Breast epithelium (tissue), 3 donors: ENCODE results near the gene AFF3.

Experiments
- POLR2A ChIP-seq: fragments of 450-650 bp; IDR thresholded peaks from one replicate; pipeline ENCODE4 v1.6.1; 2016; ENCODE audit warnings: antibody characterized with exemption, mild to moderate bottlenecking, moderate library complexity
- POLR2AphosphoS5 ChIP-seq, 3 donors: sonication (generic); formaldehyde crosslinking; IDR thresholded peaks; one replicate each; pipeline ENCODE4 v1.6.1; 2017; ENCODE audit warnings: antibody characterized with exemption in 3 of 3
- TF ChIP-seq, protein P1 (sequence below), 3 donors: fragments of 450-650 bp; IDR thresholded peaks; one replicate each; pipeline ENCODE4 v1.5.1; 2016 to 2017; ENCODE audit warnings: antibody characterized with exemption in 3 of 3, mild to moderate bottlenecking in 3 of 3, moderate library complexity in 3 of 3

DNA sequence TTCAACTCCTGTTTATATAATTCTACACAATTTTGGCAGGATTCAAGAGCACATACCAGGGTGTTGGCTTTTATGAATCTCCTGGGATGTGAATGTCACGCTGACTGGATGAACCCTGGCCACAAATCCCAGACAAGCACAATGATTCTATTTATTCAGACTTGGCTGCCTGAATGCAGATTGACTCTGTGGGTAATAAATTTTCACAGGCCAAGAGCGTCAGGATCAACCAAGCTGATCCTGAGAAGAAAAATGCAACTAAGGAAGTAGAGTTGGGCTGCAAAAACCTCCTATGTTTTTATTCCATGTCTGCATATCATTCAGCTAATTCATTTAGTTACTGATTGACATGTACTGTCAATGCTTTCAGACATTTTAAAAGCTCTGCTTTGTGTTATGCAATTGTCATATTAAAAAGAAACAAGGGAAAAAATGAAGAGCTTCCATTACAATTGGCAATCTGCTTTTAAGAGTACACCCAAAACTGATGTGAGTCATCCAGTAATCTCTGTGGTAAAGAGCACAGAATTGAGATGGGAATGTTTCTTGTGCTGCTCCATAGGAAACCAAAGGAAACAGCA, 479.5 kb downstream of the AFF3 start:
- TF ChIP-seq, protein P1, sequence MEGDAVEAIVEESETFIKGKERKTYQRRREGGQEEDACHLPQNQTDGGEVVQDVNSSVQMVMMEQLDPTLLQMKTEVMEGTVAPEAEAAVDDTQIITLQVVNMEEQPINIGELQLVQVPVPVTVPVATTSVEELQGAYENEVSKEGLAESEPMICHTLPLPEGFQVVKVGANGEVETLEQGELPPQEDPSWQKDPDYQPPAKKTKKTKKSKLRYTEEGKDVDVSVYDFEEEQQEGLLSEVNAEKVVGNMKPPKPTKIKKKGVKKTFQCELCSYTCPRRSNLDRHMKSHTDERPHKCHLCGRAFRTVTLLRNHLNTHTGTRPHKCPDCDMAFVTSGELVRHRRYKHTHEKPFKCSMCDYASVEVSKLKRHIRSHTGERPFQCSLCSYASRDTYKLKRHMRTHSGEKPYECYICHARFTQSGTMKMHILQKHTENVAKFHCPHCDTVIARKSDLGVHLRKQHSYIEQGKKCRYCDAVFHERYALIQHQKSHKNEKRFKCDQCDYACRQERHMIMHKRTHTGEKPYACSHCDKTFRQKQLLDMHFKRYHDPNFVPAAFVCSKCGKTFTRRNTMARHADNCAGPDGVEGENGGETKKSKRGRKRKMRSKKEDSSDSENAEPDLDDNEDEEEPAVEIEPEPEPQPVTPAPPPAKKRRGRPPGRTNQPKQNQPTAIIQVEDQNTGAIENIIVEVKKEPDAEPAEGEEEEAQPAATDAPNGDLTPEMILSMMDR (IDR thresholded peaks at IDR 0.05), result no peak
- peak in 2 of 3 donors; percentile 50 to 76 for TF ChIP-seq POLR2AphosphoS5 (IDR thresholded peaks at IDR 0.05)
- TF ChIP-seq POLR2A, result no peak
